Glutamatergic neuron (in vitro differentiated cells): ENCODE data around the gene DRD4. TPM values are rescaled to one million over a fixed set of nuclear protein-coding genes. Genes with fewer than 3 reads are reported as not detected.

ENCODE experiments used
- DNase-seq: peaks from one replicate; pipeline ENCODE4 v3.0.0; 2022
- H3K27ac Mint-ChIP-seq: one replicate; pipeline ENCODE4 v1.8.0; 2020; ENCODE audit warnings: mild to moderate bottlenecking, mixed read lengths, inconsistent platforms; ENCODE audit not compliant: unreplicated experiment
- H3K27me3 Mint-ChIP-seq: one replicate; pipeline ENCODE4 v1.8.0; 2020; ENCODE audit warnings: mild to moderate bottlenecking, moderate library complexity, mixed read lengths, inconsistent platforms; ENCODE audit not compliant: unreplicated experiment
- H3K36me3 Mint-ChIP-seq: one replicate; pipeline ENCODE4 v1.8.0; 2020; ENCODE audit warnings: mild to moderate bottlenecking, mixed read lengths, inconsistent platforms; ENCODE audit not compliant: unreplicated experiment
- H3K4me1 Mint-ChIP-seq: one replicate; pipeline ENCODE4 v1.8.0; 2020; ENCODE audit warnings: mild to moderate bottlenecking, low read depth, mixed read lengths, inconsistent platforms; ENCODE audit not compliant: unreplicated experiment
- H3K4me3 Mint-ChIP-seq: one replicate; pipeline ENCODE4 v1.8.0; 2020; ENCODE audit warnings: mild to moderate bottlenecking, mixed read lengths, inconsistent platforms; ENCODE audit not compliant: unreplicated experiment
- H3K9me3 Mint-ChIP-seq: one replicate; pipeline ENCODE4 v1.8.0; 2020; ENCODE audit warnings: mild to moderate bottlenecking, moderate library complexity, mixed read lengths, inconsistent platforms; ENCODE audit not compliant: unreplicated experiment
- total RNA-seq: library from RNA; stranded (reverse); fragmentation: NEBNext Ultra II Directional; extraction: Animal tissue kit (Norgen Biotek cat#: 25700); gene quantifications from one replicate; pipeline ENCODE4 v1.2.1, GENCODE V29; 2021; ENCODE audit not compliant: unreplicated experiment
- TF ChIP-seq, protein P1 (sequence below): fragments of 200-600 bp; sonication (generic); IDR thresholded peaks from one replicate; pipeline ENCODE4 v1.5.0; 2021; ENCODE audit not compliant: partially characterized antibody, unreplicated experiment

DRD4 gene
- total RNA-seq, 1 donor from 2014 or later: 2.9 TPM

DNA sequence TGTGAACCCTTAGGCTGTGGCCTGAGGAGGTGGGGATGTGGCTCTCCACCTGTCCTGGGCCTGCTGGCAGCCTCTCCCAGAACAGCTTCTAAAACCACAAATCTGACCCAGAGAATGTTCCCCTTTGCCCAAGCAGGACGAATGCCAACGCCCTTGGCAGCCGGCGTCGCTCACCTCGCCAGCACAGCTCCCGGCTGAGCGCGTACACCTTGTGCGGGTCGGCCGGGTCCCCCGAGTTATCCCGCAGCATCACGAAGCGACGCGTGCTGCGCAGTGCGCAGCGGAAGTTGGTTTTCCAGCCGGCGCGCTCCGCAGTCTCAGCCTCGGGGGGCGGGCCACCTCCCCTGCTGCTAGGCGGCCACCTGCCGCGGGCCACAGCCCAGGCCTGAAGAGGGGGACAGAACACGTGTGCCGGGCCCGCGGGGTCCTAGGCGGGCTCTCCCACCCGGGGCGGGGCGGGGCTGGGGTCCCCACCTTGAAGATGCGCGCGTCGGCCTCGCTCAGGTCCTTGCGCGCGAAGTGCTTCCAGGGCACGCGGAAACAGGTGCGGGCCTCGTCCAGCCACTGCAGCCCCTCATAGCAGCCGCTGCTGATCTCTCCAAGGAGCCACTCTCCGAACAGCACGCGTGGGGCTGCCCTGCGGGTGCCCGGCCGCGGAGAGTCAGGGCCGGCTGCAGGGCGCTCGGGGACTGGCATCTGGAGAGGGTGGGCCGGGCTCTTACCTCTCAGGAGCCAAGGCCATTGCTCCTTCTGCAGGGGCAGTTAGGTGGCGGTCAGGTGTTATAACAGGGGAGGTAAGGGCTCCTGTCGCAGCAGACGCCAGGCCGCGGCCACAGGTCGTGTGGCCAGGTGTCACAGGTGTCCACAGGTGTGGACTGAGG is 22.2 kb upstream of the DRD4 start:
- H3K4me3 Mint-ChIP-seq: peak overlapping the region; percentile 85
- peaks cover 9% of the 10 kb centered on the region for H3K4me1 Mint-ChIP-seq

DNA sequence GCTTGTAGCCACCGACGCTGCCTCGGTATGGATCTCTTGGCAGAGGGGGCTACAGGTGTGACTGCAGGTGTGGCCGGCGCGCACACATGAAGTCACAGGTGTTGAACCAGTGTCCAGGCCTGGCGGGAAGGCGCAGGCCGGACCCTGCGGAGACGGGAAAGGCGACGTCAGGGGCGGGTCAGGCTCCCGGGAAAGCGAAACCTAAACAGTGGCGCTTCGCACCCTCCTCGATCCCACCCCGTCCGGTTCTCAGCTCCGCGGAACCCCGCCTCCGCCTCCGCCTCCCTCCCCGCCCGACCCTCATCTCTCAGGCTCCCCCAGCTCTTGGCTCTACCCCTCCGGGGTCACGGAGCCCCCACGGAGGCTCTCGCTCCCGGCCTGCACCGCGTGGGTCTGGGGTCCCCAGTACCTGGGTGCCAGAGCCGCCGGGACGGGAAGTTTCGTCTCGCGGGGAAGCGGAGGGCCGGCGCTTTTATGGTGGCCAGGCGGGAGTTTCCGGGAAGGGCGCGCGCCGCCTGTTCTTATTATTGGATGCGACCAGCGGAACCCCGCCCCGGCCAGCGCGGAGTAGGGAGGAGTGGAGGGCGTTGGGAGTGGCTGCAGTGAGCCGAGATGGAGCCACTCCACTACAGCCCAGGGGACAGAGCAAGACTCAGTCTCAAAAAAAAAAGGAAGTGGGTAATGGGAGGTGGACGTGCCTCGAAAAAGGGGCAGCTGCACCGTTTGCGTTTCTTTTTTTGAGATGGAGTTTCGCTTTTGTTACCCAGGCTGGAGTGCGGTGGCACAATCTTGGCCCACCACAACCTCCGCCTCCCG is 21.4 kb upstream of the DRD4 start, which contains the start of gene IRF7:
Gene IRF7 (minus strand): TSS at position 447 of the 816 bp plus-strand sequence. CDS start 586 bp downstream, outside the sequence.
- peaks cover 10% of the 10 kb centered on the region for H3K27me3 Mint-ChIP-seq

More for the DNA sequence above, 22.2 kb upstream of the DRD4 start:
- peaks cover 7% of the 10 kb centered on the region for H3K9me3 Mint-ChIP-seq
- H3K27me3 Mint-ChIP-seq: peaks cover 10% of the 10 kb centered on the region
- H3K27ac Mint-ChIP-seq: no peak overlapping the region
- TF ChIP-seq, protein P1, sequence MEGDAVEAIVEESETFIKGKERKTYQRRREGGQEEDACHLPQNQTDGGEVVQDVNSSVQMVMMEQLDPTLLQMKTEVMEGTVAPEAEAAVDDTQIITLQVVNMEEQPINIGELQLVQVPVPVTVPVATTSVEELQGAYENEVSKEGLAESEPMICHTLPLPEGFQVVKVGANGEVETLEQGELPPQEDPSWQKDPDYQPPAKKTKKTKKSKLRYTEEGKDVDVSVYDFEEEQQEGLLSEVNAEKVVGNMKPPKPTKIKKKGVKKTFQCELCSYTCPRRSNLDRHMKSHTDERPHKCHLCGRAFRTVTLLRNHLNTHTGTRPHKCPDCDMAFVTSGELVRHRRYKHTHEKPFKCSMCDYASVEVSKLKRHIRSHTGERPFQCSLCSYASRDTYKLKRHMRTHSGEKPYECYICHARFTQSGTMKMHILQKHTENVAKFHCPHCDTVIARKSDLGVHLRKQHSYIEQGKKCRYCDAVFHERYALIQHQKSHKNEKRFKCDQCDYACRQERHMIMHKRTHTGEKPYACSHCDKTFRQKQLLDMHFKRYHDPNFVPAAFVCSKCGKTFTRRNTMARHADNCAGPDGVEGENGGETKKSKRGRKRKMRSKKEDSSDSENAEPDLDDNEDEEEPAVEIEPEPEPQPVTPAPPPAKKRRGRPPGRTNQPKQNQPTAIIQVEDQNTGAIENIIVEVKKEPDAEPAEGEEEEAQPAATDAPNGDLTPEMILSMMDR: no peak
- H3K36me3 Mint-ChIP-seq: no peaks in the 10 kb centered on the region
- no peak for DNase-seq

DNA sequence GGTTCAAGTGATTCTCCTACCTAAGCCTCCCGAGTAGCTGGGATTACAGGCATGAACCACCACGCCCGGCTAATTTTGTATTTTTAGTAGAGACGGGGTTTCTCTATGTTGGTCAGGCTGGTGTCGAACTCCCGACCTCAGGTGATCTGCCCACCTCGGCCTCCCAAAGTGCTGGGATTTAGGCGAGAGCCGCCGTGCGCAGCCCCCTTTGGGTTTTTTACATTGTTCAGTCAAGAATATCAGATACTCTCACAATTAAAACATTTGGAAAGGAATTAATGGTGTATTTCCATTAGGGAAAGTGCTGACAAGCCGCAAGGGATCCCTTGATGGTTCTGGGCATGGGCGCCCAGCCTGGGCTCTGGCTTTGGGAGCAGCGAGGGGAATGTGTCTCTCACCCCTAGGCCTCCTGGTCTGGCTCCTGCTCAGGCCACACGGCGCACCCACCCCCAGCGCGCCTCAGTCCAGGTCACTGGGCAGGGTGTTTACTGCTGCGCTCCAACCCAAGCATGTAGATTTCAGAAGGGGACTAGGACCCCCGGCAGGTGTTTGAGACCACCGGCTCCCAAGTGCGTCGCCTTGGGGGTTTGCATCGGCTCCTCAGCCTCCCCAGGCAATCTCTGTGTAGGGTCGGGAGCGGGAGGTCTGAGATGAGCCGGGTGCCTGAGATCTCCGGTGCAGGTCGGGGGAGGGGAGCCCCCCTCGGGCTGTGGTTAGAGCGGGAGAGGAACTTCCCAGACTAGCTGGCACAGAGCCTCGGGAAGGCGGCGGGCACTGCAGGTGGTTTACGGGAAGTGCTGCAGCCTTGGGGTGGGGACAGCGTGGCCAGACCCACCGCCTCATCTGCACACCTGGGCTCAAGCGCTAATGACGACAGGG is 20.5 kb upstream of the DRD4 start:
- peaks cover 7% of the 10 kb centered on the region for H3K4me1 Mint-ChIP-seq
- peaks cover 7% of the 10 kb centered on the region for H3K9me3 Mint-ChIP-seq
- no peaks in the 10 kb centered on the region for H3K36me3 Mint-ChIP-seq
- H3K4me3 Mint-ChIP-seq: peak overlapping the region; percentile 65
- no peak for DNase-seq
- TF ChIP-seq, protein P1: no peak
- H3K27me3 Mint-ChIP-seq: peaks cover 8% of the 10 kb centered on the region
- H3K27ac Mint-ChIP-seq: no peak overlapping the region

More for the DNA sequence above, 21.4 kb upstream of the DRD4 start, which contains the start of gene IRF7:
- H3K36me3 Mint-ChIP-seq: no peaks in the 10 kb centered on the region
- TF ChIP-seq, protein P1: no peak
- DNase-seq: peak; percentile 93
- peaks cover 7% of the 10 kb centered on the region for H3K9me3 Mint-ChIP-seq
- peaks cover 8% of the 10 kb centered on the region for H3K4me1 Mint-ChIP-seq
- peak within 1 kb of the TSS; percentile 85 for H3K4me3 Mint-ChIP-seq
- no peak within 1 kb of the TSS for H3K27ac Mint-ChIP-seq

DNA sequence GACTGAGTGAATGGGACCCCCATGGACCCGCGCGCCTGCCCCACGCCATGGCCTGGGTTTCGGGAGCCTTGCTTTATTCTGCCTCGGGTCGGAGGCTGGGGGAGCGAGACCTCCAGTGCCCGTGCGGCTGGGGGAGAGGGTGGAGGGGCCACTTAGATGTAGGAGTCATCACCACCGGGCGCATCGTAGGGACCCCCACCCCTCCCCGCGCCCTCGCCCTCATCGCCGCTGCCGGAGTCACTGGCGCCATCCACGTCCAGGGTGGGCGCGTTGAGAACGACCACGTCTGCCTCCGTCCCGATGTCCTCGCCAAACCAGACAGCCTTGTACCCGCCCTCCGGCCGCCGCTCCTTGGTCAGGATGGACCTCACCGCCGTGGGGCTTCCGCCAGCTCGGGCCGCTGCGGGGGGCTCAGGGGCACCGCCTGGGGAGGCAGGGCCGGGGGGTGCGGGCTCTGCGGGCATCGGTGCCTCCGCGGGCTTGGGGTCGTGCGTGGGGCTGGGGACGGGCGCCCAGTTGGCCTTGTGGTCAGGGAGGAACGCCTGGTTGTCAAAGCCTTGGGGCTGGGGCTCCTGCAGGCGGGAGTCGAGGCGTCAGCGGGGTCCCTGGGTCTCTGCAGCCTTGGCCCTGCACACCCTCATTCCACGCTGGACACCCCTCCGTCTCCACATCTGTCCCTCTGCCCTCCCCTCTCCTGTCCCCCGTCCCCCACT is 19.7 kb upstream of the DRD4 start:
- H3K4me1 Mint-ChIP-seq: peaks cover 4% of the 10 kb centered on the region
- no peaks in the 10 kb centered on the region for H3K36me3 Mint-ChIP-seq
- no peak overlapping the region for H3K4me3 Mint-ChIP-seq
- H3K27ac Mint-ChIP-seq: no peak overlapping the region
- H3K9me3 Mint-ChIP-seq: peaks cover 4% of the 10 kb centered on the region
- DNase-seq: no peak
- peaks cover 6% of the 10 kb centered on the region for H3K27me3 Mint-ChIP-seq
- TF ChIP-seq, protein P1: no peak
